Tibial nerve (tissue), 4 donors: ENCODE measurements around the gene PROCA1. TPM values are rescaled to one million over a fixed set of nuclear protein-coding genes. Genes with fewer than 3 reads are reported as not detected.
A peak's percentile ranks its signal among the peaks of the same experiment; 100 is the strongest.

ENCODE experiments used
- DNase-seq, 2 donors: peaks; one replicate each; pipeline ENCODE4 v3.0.0-alpha.2; 2019; ENCODE audit warnings: low spot score in 2 of 2
- H3K27ac ChIP-seq, 4 donors: fragments of 200-600 bp; sonication (generic) in 3 of 4; one replicate each; pipeline ENCODE4 v1.5.1; 2017 to 2019; ENCODE audit warnings: mild to moderate bottlenecking in 1 of 4
- H3K27me3 ChIP-seq, 2 donors: fragments of 200-600 bp; sonication (generic) in 1 of 2; one replicate each; pipeline versions ENCODE4 v1.5.1 to v1.6.0; 2017 to 2019
- H3K36me3 ChIP-seq, 3 donors: fragments of 200-600 bp; sonication (generic); one replicate each; pipeline ENCODE4 v1.5.1; 2018 to 2019
- H3K4me1 ChIP-seq, 4 donors: fragments of 200-600 bp; sonication (generic) in 3 of 4; one replicate each; pipeline ENCODE4 v1.5.1; 2017 to 2019
- H3K4me3 ChIP-seq, 4 donors: fragments of 200-600 bp; sonication (generic) in 3 of 4; one replicate each; pipeline ENCODE4 v1.5.1; 2017 to 2019; ENCODE audit warnings: mild to moderate bottlenecking in 1 of 4, moderate library complexity in 1 of 4
- H3K9me3 ChIP-seq, 4 donors: fragments of 200-600 bp; sonication (generic) in 3 of 4; one replicate each; pipeline ENCODE4 v1.5.1; 2017 to 2019
- EP300 ChIP-seq, 2 donors: sonication (generic); formaldehyde crosslinking; IDR thresholded peaks; one replicate each; pipeline ENCODE4 v1.6.1; 2017; ENCODE audit warnings: antibody characterized with exemption in 2 of 2, mild to moderate bottlenecking in 1 of 2
- POLR2A ChIP-seq, 2 donors: fragments of 450-650 bp; IDR thresholded peaks; one replicate each; pipeline ENCODE4 v1.6.1; 2017; ENCODE audit warnings: antibody characterized with exemption in 2 of 2, mild to moderate bottlenecking in 2 of 2, moderate library complexity in 2 of 2
- WGBS, 2 donors: methylation state at CpG; one replicate each; pipeline ENCODE4 v1.1.5; 2018; 5-methylcytosine and 5-hydroxymethylcytosine counted together
- total RNA-seq, 4 donors: library from RNA; depleted of rRNA; stranded (reverse); fragments of >200 nt; gene quantifications; one replicate each; pipeline ENCODE4 v1.1.0, GENCODE V29; 2016
- TF ChIP-seq, protein P1 (sequence below), 5 experiments: fragments of 200-600 bp in 3 of 5; fragments of 450-650 bp in 2 of 5; sonication (generic) in 3 of 5; IDR thresholded peaks; one replicate each; pipeline ENCODE4 v1.5.1; 2016 to 2019; ENCODE audit warnings: antibody characterized with exemption in 5 of 5, mild to moderate bottlenecking in 3 of 5, moderate library complexity in 2 of 5

The PROCA1 gene
- 1 to 10 TPM; 2.1 to 6.3 (median 4.6) TPM for total RNA-seq

- peak within 1 kb of the TSS; percentile 81 to 97 (median 93) for H3K27ac ChIP-seq
- no peak for DNase-seq
- no peaks in the 10 kb centered on the region for H3K27me3 ChIP-seq
- 1 to 2% methylated on average over 10 to 20 of the region's 20 CpGs for WGBS, 2 donors
- H3K36me3 ChIP-seq: peaks cover 0 to 32% (median 5%) of the 10 kb centered on the region in 3 donors
- H3K4me3 ChIP-seq: peak within 1 kb of the TSS; percentile 42 to 72 (median 54)
- H3K9me3 ChIP-seq: no peaks in the 10 kb centered on the region
- peaks cover 0 to 49% (median 10%) of the 10 kb centered on the region in 4 donors for H3K4me1 ChIP-seq
- TF ChIP-seq POLR2A (IDR thresholded peaks at IDR 0.05) (no peak), EP300 (IDR thresholded peaks at IDR 0.05) (no peak)
- TF ChIP-seq, protein P1, sequence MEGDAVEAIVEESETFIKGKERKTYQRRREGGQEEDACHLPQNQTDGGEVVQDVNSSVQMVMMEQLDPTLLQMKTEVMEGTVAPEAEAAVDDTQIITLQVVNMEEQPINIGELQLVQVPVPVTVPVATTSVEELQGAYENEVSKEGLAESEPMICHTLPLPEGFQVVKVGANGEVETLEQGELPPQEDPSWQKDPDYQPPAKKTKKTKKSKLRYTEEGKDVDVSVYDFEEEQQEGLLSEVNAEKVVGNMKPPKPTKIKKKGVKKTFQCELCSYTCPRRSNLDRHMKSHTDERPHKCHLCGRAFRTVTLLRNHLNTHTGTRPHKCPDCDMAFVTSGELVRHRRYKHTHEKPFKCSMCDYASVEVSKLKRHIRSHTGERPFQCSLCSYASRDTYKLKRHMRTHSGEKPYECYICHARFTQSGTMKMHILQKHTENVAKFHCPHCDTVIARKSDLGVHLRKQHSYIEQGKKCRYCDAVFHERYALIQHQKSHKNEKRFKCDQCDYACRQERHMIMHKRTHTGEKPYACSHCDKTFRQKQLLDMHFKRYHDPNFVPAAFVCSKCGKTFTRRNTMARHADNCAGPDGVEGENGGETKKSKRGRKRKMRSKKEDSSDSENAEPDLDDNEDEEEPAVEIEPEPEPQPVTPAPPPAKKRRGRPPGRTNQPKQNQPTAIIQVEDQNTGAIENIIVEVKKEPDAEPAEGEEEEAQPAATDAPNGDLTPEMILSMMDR (IDR thresholded peaks at IDR 0.05): no peak
Observed at GRCh38 chr17:28711723-28712031, at the start of gene PROCA1. Gene PROCA1, minus strand, starts transcription at chr17:28711888. Its CDS starts 228 bp downstream, at chr17:28711660.

- Histone ChIP-seq H3K4me3 (no peak overlapping the region), H3K27ac (no peak overlapping the region), H3K27me3 (no peaks in the 10 kb centered on the region), H3K9me3 (no peaks in the 10 kb centered on the region), H3K4me1 (peaks cover 0 to 24% (median 0%) of the 10 kb centered on the region in 4 donors), H3K36me3 (peaks cover 6 to 35% (median 11%) of the 10 kb centered on the region in 3 donors)
- WGBS, 2 donors: 26 to 28% methylated on average over 9 of the region's 9 CpGs
- TF ChIP-seq EP300 (IDR thresholded peaks at IDR 0.05) (no peak), POLR2A (IDR thresholded peaks at IDR 0.05) (no peak)
- TF ChIP-seq, protein P1 (IDR thresholded peaks at IDR 0.05): no peak
- DNase-seq: peak in 1 of 2 donors; percentile 38
Observed at GRCh38 chr17:28760601-28761562, 49.2 kb upstream of the PROCA1 start.

DNA sequence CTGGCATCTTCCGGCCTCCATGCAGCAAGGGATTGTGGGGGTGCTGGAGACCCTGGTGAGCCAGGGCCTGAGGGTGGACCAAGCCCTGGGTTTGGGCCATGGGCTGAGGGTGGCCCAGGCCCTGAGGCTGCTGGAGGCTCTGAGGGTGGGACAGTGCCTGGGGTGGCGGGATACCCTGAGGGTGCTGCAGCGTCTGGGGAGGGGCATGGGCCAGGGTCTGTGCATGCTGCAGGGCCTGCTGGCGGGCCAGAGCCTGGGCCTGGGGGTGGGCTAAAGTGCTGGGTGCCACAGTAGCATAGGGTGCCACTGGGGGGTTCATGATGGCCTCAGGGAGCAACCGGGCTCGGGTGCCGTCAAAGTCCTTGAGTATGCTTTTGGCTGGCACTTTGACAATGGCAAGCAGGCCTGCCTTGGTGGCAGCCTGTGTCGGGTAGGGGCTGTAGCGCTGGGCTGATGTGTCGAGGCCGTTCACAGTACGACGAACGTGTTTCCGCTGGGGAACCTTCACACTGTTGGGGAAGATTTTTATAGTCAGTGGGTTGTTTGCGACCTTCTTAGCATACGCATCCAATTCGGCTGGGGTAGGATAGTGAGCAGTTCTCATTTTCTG lies 47.7 kb upstream of the PROCA1 start:
- no peaks in the 10 kb centered on the region for H3K27me3 ChIP-seq
- no peak overlapping the region for H3K27ac ChIP-seq
- WGBS, 2 donors: 87 to 88% methylated on average over 18 of the region's 18 CpGs
- no peak for DNase-seq
- H3K4me3 ChIP-seq: no peak overlapping the region
- H3K4me1 ChIP-seq: peaks cover 0 to 30% (median 0%) of the 10 kb centered on the region in 4 donors
- no peak for TF ChIP-seq EP300 (IDR thresholded peaks at IDR 0.05)
- TF ChIP-seq, protein P1 (IDR thresholded peaks at IDR 0.05): no peak
- no peak for TF ChIP-seq POLR2A (IDR thresholded peaks at IDR 0.05)
- H3K36me3 ChIP-seq: peaks cover 6 to 21% (median 11%) of the 10 kb centered on the region in 3 donors
- no peaks in the 10 kb centered on the region for H3K9me3 ChIP-seq

DNA sequence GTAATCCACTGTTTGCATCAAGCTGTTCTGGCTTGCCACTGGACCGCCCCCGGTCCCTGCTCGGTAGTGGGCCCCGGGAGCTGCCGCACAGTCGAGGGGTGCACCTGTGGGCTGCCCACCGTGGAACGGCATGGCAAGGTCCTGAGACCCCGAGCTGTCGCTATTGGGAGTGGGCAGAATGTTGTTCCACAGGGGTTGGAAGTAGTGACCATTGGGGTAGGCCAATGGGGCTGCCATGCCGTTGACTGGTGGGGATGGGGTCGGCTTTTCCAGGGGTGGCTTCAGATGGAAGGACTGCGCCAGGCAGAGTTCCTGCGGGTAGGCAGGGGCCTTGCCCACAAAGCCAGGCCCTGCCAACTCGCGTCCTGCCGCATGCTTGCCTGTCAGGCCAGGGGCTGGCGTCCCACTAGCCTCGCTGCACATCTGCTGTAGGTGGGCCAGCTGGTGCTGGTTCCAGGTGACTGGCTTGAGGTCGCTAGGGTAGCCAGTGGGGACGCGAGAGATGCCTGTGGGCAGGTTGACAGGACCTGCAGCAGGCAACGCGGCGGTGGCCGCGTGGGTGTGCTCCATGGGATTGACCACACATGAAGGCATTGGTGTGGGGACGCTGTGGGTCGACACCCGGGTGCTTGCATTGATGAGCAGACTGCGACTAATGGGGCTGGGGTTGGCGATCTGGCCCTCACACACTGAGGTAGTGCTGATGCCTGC lies 46.9 kb upstream of the PROCA1 start:
- WGBS, 2 donors: 91 to 95% methylated on average over 26 to 28 of the region's 32 CpGs
- TF ChIP-seq, protein P1 (IDR thresholded peaks at IDR 0.05): no peak
- peaks cover 0 to 26% (median 0%) of the 10 kb centered on the region in 4 donors for H3K4me1 ChIP-seq

More for the DNA sequence above, 46.9 kb upstream of the PROCA1 start:
- no peak overlapping the region for H3K4me3 ChIP-seq
- H3K27ac ChIP-seq: no peak overlapping the region
- no peaks in the 10 kb centered on the region for H3K27me3 ChIP-seq
- DNase-seq: no peak
- H3K36me3 ChIP-seq: peaks cover 6 to 20% (median 11%) of the 10 kb centered on the region in 3 donors
- H3K9me3 ChIP-seq: no peaks in the 10 kb centered on the region
